Stimulated activated naive B cell treated with anti-CD40 and anti-IgM and Interleukin-4, amounts not matched to agents 10 μg/mL and 1 μg/mL and 100 μg/mL, for 72 hours (primary cell): ENCODE data around the gene KSR2.

Source experiments
- ATAC-seq, 2 donors: fragments of 150-1000 bp; cut with Tn5 transposase; replicated peaks; 2 replicates each; pipeline ENCODE4 v1.10.0; 2021; ENCODE audit warnings: moderate library complexity in 1 of 2
- DNase-seq: peaks from one replicate; pipeline ENCODE4 v3.0.0; 2021
- H3K27ac Mint-ChIP-seq: one replicate; pipeline ENCODE4 v1.8.0; 2022; ENCODE audit warnings: mild to moderate bottlenecking, mixed read lengths
- H3K27me3 Mint-ChIP-seq, 2 donors: one replicate each; pipeline ENCODE4 v1.8.0; 2022; ENCODE audit warnings: mixed read lengths in 2 of 2
- H3K36me3 Mint-ChIP-seq, 2 donors: one replicate each; pipeline ENCODE4 v1.8.0; 2022; ENCODE audit warnings: mixed read lengths in 2 of 2, mild to moderate bottlenecking in 1 of 2
- H3K4me1 Mint-ChIP-seq, 2 donors: one replicate each; pipeline ENCODE4 v1.8.0; 2022; ENCODE audit warnings: mixed read lengths in 2 of 2, mild to moderate bottlenecking in 1 of 2
- H3K4me3 Mint-ChIP-seq, 2 donors: one replicate each; pipeline ENCODE4 v1.8.0; 2022; ENCODE audit warnings: mild to moderate bottlenecking in 2 of 2, mixed read lengths in 2 of 2, moderate library complexity in 1 of 2
- H3K9me3 Mint-ChIP-seq, 2 donors: one replicate each; pipeline ENCODE4 v1.8.0; 2022; ENCODE audit warnings: mixed read lengths in 2 of 2, mild to moderate bottlenecking in 1 of 2

The KSR2 gene

DNA sequence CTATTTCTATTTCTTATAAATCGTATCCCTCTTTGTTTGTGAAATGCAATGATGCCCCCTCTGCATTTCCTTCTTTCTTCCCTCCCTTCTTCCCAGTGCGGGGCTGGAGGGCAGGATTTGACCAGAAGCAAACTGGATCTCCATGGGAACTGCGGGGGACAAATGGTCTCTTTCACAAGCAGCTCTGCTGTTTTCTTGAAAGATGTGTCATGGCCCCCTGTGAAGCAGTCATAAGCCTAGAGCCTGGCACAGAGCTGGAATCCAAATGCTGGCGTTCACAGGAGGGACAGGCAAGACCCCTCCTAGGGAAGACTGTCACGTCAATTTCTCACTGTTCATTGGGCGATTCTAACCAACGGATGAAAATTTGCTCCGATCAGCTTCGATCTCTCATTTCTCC lies 403.9 kb downstream of the KSR2 start:
- Mint-ChIP-seq H3K36me3 (no peaks in the 10 kb centered on the region), H3K4me3 (no peak overlapping the region), H3K27ac (no peak overlapping the region), H3K9me3 (peaks cover 0 to 2% of the 10 kb centered on the region in 2 donors), H3K4me1 (no peaks in the 10 kb centered on the region), H3K27me3 (peaks cover 0 to 17% of the 10 kb centered on the region in 2 donors)
- no peak for DNase-seq
- no peak for ATAC-seq

DNA sequence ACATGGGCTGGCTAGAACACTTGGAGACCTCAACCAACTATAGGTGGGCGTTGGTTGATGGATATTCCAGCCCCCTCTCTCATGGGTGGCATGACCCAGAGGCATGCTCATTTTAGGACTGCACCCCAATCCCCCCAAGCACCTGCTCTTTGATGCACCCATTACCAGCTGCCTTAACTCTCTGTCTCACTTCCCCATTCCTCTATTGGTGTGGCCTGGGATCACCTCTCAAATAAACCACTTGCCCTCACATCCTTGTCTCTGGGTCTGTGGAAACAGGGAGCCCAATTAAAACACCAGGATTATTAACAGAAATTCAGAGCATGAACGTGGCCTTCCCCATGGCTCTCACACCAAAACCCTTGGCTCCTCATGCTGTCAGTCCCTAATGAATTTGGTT lies 405.1 kb downstream of the KSR2 start:
- Mint-ChIP-seq H3K4me1 (no peaks in the 10 kb centered on the region), H3K36me3 (no peaks in the 10 kb centered on the region), H3K9me3 (peaks cover 0 to 2% of the 10 kb centered on the region in 2 donors), H3K4me3 (no peak overlapping the region), H3K27ac (no peak overlapping the region), H3K27me3 (peaks cover 0 to 17% of the 10 kb centered on the region in 2 donors)
- DNase-seq: no peak
- no peak for ATAC-seq

DNA sequence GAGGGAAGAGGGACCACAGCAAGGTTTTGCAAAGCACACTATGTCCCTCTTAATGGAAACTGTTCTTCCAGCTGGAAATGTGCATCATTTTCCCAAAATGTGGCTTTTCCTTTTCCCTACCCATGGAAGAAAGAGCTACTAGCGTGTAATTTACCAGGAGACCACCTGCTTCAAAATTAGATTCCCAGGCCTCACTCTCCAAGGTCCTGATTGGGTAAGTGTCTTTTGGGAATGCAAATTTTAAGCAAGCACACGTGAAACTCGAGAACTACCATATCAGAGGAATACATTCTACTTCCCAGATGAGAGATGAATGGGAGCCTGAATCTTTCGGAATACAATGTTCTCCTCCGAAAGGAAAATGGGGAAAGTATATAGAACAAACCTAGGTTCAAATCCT lies 405.8 kb downstream of the KSR2 start:
- Mint-ChIP-seq H3K27me3 (peaks cover 0 to 17% of the 10 kb centered on the region in 2 donors), H3K36me3 (no peaks in the 10 kb centered on the region), H3K4me3 (no peak overlapping the region), H3K27ac (no peak overlapping the region), H3K9me3 (peaks cover 0 to 2% of the 10 kb centered on the region in 2 donors), H3K4me1 (no peaks in the 10 kb centered on the region)
- ATAC-seq (no peak), DNase-seq (no peak)

DNA sequence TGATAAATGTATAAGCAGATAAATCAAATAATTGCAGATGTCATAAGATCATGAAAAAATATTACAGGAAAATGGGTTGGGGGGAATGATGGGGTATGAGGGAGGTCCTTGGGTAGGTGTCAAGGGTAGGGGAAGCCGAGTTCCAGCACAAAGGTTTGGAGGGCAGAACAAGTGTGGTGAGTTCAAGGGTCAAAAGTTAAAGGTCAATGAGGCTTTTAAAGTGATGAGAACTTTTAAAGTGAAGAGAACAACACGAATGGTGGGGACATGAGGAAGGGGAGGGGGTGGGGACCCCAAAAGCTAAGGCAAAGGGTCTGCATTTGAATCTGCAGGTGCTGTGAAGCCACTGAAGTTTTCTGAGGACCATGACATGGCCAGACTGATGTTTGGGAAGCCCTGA lies 406.8 kb downstream of the KSR2 start:
- DNase-seq: no peak
- no peaks in the 10 kb centered on the region for H3K36me3 Mint-ChIP-seq
- H3K27ac Mint-ChIP-seq: no peak overlapping the region
- H3K9me3 Mint-ChIP-seq: peaks cover 0 to 2% of the 10 kb centered on the region in 2 donors
- H3K4me3 Mint-ChIP-seq: no peak overlapping the region
- ATAC-seq: no peak
- H3K4me1 Mint-ChIP-seq: no peaks in the 10 kb centered on the region
- H3K27me3 Mint-ChIP-seq: peaks cover 0 to 14% of the 10 kb centered on the region in 2 donors

DNA sequence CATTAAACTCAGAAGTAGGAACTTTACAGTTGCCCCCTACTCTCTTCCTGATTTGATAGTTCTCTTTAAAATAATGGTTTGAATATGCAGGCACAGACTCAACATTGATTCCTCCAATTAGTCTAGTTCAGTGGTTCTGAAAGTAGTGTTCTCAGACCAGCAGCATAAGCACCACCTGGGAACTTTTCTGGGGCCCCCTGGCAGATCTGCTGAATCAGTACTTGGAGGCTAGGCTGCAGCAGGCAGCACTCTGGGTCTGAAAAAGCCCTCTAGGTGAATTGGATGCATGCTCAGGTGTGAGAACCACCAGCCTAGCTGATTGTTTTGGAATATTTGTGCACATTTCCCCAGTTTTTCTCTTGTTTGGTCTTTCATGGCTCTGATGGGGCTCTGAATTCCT lies 408.8 kb downstream of the KSR2 start:
- Mint-ChIP-seq H3K36me3 (no peaks in the 10 kb centered on the region), H3K4me1 (no peaks in the 10 kb centered on the region), H3K27ac (no peak overlapping the region), H3K27me3 (peaks cover 0 to 7% of the 10 kb centered on the region in 2 donors), H3K9me3 (peaks cover 1 to 2% of the 10 kb centered on the region in 2 donors), H3K4me3 (no peak overlapping the region)
- DNase-seq (no peak), ATAC-seq (no peak)

DNA sequence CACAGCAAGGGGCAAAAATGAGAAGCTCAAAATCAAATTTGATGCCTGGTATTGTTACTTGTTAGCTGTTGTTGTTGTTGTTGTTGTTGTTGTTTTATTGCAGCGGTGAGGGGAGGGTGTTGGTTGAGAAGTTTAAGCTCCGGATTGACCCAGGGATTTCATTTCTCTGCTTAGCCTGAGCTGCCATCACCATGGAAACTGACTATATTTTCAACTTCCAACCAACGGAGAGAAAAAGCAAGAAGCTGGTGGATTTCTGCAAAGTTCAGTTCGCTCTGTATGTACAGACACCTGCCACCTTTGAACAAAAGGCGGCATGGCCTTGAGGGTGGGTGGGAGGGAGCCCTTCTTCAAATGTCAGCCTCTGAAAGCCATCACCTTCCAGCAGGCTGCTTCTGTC lies 412.9 kb downstream of the KSR2 start:
- Mint-ChIP-seq H3K4me3 (no peak overlapping the region), H3K9me3 (peaks cover 8 to 11% of the 10 kb centered on the region in 2 donors), H3K4me1 (no peaks in the 10 kb centered on the region), H3K36me3 (no peaks in the 10 kb centered on the region), H3K27me3 (peaks cover 0 to 4% of the 10 kb centered on the region in 2 donors), H3K27ac (no peak overlapping the region)
- ATAC-seq (no peak), DNase-seq (no peak)

DNA sequence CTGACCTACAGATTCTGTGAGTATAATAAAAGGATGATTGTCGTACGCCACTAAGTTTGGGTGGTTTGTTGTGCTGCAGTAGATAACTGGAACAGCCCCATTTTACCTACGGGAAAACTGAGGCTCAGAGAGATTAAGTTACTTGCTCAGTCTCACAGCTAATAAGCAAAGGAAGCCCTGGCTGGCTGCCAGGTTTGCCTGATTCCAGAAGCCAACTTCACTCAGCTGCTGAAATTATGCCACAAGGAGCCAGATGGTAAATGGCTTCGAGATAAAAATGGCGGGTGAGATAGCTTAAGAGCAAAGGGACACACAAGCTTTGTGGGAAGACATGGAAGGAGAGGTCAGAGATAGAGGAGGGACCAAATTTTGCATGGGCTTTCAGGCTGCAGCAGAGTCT lies 415.8 kb downstream of the KSR2 start:
- Mint-ChIP-seq H3K4me1 (no peaks in the 10 kb centered on the region), H3K27me3 (peaks cover 0 to 4% of the 10 kb centered on the region in 2 donors), H3K27ac (no peak overlapping the region), H3K9me3 (peaks cover 8 to 11% of the 10 kb centered on the region in 2 donors), H3K4me3 (no peak overlapping the region), H3K36me3 (no peaks in the 10 kb centered on the region)
- ATAC-seq (no peak), DNase-seq (no peak)

DNA sequence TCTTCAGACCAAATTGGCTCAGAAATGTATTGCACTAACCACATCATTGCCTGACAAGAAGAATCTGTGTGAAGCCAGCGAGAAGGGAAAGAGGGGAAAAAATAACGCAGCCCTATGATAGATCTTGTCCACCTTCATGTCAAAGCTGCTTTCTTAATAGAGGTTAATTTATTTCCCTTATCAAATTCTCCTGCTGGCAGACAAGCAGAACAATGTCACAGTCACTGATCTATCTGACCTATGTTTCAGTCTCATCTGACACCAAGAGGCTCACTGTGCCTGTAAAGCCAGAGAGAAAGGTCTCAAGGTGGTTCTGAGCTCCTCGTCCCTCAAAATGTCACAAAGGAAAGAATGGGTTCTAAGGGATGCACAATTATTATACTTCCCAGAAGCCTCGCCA lies 417.1 kb downstream of the KSR2 start:
- Mint-ChIP-seq H3K36me3 (no peaks in the 10 kb centered on the region), H3K27me3 (peaks cover 0 to 4% of the 10 kb centered on the region in 2 donors), H3K4me3 (no peak overlapping the region), H3K27ac (no peak overlapping the region), H3K9me3 (peaks cover 8 to 11% of the 10 kb centered on the region in 2 donors), H3K4me1 (no peaks in the 10 kb centered on the region)
- no peak for ATAC-seq
- no peak for DNase-seq

DNA sequence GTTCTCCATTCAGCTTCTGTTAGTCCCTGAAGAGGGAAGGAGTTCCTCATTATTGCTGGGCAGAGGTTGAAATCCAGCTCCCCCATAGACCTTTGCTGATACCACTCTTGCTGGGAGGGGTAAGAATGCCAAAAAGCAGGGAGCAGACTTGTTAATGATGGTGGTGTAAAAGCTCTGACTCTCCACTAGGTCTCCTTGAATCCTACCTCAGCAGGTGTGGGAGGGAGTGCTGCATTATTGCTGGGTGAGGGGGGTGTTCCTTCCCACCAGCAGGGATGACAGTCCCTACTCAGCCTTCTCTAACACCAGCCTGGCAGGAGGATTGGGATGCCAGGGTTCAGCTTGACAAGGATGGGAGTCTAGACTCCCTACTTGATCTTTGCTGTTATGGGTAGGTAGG lies 421.6 kb downstream of the KSR2 start:
- H3K27me3 Mint-ChIP-seq: peaks cover 0 to 4% of the 10 kb centered on the region in 2 donors
- H3K36me3 Mint-ChIP-seq: no peaks in the 10 kb centered on the region
- H3K4me1 Mint-ChIP-seq: no peaks in the 10 kb centered on the region
- H3K4me3 Mint-ChIP-seq: no peak overlapping the region
- peaks cover 10 to 16% of the 10 kb centered on the region in 2 donors for H3K9me3 Mint-ChIP-seq
- no peak overlapping the region for H3K27ac Mint-ChIP-seq
- no peak for ATAC-seq
- no peak for DNase-seq

DNA sequence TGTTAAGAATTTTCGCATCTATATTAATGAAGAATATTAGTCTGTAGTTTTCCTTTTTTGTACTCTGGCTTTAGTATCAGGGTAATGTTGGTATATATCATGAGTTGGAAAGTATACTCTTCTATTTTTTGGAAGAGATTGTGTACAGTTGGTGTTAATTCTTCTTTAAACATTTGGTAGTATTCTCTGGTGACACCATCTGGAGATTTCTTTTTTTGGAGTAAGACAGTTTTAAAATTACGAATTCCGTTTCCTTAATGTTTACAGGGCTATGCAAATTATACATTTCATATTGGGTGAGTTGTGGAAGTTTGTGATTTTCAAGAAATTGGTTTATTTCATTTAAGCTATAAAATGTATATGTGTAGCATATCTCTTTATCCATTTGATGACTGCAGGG lies 423.6 kb downstream of the KSR2 start:
- H3K4me1 Mint-ChIP-seq: no peaks in the 10 kb centered on the region
- peaks cover 8 to 12% of the 10 kb centered on the region in 2 donors for H3K9me3 Mint-ChIP-seq
- no peak for DNase-seq

DNA sequence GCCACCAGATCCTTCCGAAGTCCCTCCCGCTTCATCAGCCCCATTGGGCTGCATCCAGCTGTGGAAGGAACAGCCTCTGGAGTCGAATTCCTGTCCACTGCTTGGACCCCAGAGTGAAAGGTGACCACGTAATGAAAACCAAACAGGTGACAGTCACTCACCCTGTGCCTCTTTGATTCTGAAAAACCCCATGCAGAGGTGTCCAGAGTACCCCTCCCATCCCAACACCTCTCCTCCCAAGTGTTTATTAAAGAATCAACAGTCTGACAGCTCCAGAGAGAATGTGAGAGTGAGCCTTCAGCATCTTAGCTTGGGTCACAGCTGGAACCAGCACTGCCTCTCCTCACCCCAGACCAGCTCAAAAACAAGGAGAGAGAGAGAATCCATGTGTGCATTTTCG lies 428.8 kb downstream of the KSR2 start:
- Mint-ChIP-seq H3K27ac (no peak overlapping the region), H3K36me3 (no peaks in the 10 kb centered on the region), H3K4me1 (no peaks in the 10 kb centered on the region), H3K27me3 (peaks cover 0 to 5% of the 10 kb centered on the region in 2 donors), H3K9me3 (peaks cover 4 to 6% of the 10 kb centered on the region in 2 donors), H3K4me3 (no peak overlapping the region)
- DNase-seq (no peak), ATAC-seq (no peak)

More for the DNA sequence above, 423.6 kb downstream of the KSR2 start:
- no peaks in the 10 kb centered on the region for H3K36me3 Mint-ChIP-seq
- H3K4me3 Mint-ChIP-seq: no peak overlapping the region
- no peak overlapping the region for H3K27ac Mint-ChIP-seq
- no peak for ATAC-seq
- peaks cover 0 to 5% of the 10 kb centered on the region in 2 donors for H3K27me3 Mint-ChIP-seq

DNA sequence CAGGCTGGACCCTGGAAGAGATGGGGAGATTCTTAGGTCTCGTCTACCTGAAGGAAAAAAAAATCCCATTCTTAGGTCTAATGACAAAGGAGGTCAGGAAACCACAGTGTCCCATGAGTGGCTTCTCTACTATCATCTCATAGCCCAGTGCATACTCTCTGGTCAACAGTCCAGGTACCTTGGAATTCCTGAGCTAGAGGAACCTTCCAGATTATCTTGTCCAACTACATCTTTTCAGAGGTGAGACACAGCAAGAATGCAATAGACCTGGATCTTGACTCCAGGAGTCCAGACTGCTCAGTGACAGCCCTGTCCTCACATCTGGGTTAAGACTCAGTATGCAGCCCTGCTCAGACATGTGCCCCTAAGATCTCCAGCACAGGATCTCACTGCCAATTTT lies 429.9 kb downstream of the KSR2 start:
- no peak for DNase-seq
- no peak overlapping the region for H3K4me3 Mint-ChIP-seq
- H3K4me1 Mint-ChIP-seq: no peaks in the 10 kb centered on the region
- no peaks in the 10 kb centered on the region for H3K36me3 Mint-ChIP-seq
- H3K27me3 Mint-ChIP-seq: peaks cover 0 to 5% of the 10 kb centered on the region in 2 donors
- H3K27ac Mint-ChIP-seq: no peak overlapping the region
- ATAC-seq: no peak
- H3K9me3 Mint-ChIP-seq: peaks cover 4 to 6% of the 10 kb centered on the region in 2 donors

DNA sequence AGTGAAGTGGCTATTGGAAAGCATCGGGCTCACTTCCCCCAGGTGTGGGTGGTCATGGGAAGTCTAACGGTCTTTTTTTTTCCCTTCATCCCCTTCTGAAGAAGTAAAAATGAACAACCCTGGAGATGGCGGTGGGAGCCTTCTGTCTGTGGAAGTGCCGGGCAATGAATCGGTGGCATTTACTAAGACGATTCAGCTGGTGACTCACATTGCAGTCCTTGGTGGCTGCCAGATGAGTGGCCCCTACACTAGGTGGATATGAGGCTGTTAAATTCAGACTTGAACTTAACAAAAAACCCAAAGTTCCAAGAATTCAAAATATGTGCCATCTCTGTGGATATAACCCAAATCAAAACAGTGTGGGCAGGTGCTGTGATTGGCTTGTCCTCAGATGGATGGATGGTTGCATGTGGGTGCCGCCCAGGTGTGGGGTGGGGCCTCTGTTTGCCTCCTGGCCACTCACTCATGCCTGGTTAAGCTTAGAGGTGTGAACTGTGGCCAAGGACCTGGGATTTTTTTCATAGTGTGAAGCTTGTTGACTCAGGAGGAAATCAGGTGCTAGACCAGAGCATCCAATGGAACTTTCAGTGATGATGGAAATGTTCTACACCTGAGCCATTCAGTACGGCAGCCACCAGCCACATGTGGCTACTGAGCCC lies 430.6 kb downstream of the KSR2 start:
- no peak overlapping the region for H3K4me3 Mint-ChIP-seq
- H3K9me3 Mint-ChIP-seq: peaks cover 4 to 6% of the 10 kb centered on the region in 2 donors
- ATAC-seq: no peak
- no peaks in the 10 kb centered on the region for H3K4me1 Mint-ChIP-seq
- H3K27me3 Mint-ChIP-seq: peaks cover 0 to 5% of the 10 kb centered on the region in 2 donors
- DNase-seq: no peak
- no peak overlapping the region for H3K27ac Mint-ChIP-seq
- H3K36me3 Mint-ChIP-seq: no peaks in the 10 kb centered on the region

DNA sequence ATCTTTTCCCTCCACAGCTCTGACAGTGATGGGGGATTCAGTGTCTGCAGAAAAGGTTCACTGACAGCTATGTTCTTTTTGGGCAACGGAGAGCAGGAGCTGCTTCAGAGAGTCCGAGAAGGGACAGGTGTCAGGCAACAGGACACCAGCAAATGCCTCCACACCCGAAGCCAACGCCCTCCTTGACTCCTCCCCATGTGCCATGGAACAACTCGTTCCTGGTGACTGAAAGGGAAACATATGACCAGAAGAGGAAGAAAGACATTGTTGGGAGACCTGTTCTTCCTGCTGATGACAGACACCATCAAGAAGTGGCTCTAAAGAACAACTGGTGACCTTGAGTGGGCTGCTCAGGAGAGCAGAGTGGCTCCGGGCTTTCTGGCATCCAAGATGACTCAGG lies 435.1 kb downstream of the KSR2 start:
- ATAC-seq (no peak), DNase-seq (no peak)
- H3K36me3 Mint-ChIP-seq: no peaks in the 10 kb centered on the region
- no peak overlapping the region for H3K27ac Mint-ChIP-seq
- H3K27me3 Mint-ChIP-seq: no peaks in the 10 kb centered on the region
- peaks cover 0 to 2% of the 10 kb centered on the region in 2 donors for H3K9me3 Mint-ChIP-seq
- no peak overlapping the region for H3K4me3 Mint-ChIP-seq
- H3K4me1 Mint-ChIP-seq: no peaks in the 10 kb centered on the region

DNA sequence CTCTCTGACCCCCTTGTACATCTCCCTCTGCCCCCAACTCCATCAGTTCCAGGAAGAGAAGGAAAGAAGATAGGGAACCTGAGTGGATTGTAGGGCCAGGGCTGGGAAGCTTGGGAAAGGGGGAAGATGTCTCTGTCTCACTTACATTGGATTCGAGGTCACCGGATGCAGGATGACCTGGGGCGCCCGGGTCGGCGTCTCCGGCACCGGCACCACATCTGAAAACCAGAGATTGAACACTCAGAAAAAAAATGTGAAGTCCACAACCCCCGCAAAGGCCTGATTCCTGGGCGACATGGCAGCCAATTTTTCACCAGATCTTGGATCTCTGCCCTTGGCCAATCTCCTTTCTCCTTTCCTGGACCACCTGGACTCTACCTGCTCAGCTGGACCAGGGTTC lies 438.0 kb downstream of the KSR2 start:
- H3K27ac Mint-ChIP-seq: no peak overlapping the region
- H3K4me1 Mint-ChIP-seq: no peaks in the 10 kb centered on the region
- ATAC-seq (no peak), DNase-seq (no peak)
- no peak overlapping the region for H3K4me3 Mint-ChIP-seq
- H3K9me3 Mint-ChIP-seq: peaks cover 0 to 2% of the 10 kb centered on the region in 2 donors
- H3K27me3 Mint-ChIP-seq: no peaks in the 10 kb centered on the region
- H3K36me3 Mint-ChIP-seq: no peaks in the 10 kb centered on the region
